Measurements from ENCODE around the gene FBXW11.
"Not testable (repeated sequence)": the region's sequence is repeated elsewhere in the genome, so short reads cannot be mapped to it uniquely, and the experiment has no call there.

Gene FBXW11

DNA sequence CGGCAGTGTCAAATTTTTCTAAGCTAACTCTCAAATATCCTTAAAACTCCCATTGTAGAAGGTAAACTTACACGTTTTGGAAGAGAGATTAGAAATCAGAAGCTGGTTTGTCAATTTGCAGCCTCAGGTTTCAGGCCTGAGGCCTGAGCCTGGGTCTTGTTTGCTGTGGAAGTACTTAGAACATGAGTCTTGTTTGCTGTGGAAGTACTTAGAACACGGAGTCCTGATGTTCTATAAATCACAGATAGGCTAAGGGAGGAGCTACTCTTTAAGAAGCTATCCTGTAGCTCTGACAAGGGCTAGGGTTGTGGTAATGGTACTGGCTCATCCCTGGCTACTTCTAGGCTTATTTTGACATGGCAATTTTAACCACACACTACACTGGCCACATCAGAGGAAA lies 97.8 kb downstream of the FBXW11 start:
- DNase-seq (ENCODE audit: low spot score): no peak

DNA sequence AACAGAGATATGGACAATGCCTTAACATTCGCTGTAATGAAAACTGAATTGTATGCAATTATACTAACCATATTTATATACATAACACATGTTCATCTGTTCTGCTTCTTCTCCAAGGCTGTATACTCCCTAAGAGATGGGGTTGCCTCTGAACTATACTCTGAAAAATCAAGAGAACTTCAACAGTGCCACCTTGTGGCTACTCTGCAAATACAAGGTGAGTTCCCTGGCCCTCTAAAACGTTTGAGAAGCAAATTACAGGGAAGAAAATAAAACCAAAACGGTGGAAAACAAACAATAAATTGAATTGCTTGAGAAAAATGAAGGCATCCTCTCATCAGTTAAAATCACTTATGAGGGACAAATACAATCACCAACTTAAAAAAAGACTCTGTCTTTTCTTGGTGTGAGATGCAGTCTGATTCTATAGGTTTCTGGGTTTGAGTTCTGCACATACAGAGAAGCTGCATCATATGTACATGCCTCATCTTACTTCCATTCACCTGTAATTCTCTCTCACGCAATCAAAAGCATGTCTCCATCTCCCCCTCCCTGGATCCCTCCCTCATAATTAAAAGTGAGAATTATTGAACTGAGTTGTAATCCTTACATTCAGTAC lies 98.6 kb downstream of the FBXW11 start:
- peak; percentile 17 for DNase-seq (ENCODE audit: low spot score)

DNA sequence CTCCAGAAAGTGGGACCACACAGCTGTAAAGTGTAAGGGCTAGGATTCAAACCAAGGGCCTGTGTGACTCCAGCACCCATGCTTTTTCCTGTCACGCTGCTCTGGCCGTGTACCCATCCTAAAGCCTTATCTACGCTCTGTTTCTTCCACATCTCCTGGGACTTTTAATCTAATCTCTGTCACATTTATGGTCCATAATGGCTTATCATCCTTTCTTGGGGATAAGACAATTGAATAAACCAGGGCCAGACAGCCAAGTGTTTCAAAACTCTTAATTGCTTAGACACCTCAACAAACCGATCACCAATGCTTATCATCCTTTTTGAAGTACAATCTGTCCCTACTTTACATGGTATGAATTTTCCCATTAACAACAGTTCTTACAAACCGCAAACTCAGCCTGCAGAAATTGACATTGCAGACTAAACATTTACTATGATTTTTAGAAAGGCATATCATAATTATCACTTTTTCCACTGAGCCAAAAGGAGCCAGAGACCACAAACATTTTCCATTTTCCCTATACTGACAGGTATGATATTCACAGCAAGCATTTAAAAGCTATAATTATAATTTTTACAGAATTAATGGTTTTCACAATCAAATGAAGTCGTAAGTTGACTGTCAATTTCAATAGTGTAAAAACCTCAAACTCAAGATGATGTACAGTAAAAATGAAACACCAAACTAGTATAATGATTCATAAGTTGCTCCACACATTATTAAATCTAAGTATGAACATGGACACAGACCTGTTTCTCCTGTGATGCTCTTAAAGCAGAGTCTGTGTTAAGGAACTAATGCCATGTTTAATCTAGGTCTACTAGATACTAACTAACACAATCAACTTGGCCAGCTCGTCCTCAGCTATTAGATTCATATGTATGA lies 99.5 kb downstream of the FBXW11 start:
- DNase-seq (ENCODE audit: low spot score): no peak

DNA sequence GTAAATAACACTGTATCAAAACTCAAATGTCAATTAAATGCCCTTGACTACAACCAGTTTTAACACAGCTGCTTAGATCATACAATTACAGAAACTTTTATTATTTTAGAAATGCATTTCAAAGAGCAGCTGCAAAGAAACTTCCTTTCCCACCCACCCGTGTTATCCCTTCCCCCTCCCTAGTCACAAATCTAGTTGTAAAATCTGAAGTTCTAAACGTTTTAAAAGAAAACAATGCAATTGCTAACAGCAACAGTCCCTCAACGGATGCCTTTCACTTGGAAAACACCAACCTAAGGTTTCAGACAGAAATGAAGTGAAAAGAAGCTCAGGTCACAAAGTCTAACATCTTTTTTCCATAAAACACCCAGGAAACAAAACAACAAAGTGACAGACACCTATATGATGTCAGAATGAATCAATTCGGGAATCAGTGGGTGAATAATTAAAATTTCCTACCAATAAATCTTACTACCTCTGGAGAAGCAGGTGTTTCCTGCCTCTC lies 100.3 kb downstream of the FBXW11 start:
- no peak for DNase-seq (ENCODE audit: low spot score)

DNA sequence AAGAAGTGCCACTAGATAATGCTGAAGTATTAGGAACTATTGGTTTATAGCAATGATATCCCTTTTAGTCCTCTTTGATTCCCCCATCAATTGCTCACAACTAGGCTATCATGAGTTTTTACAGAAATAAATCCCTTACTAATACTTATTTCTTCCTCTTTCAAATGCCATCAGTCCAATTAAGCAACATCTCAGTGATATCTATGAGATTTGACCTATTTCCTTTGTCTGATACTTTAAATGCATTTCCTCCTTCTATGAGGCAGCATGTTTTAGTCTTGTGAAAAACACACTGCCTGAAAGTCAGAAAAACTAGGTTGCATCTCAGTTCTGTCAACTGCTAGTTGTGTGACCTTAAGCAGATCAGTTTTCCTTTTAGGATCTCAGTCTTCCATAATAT lies 101.6 kb downstream of the FBXW11 start:
- DNase-seq (ENCODE audit: low spot score): no peak

DNA sequence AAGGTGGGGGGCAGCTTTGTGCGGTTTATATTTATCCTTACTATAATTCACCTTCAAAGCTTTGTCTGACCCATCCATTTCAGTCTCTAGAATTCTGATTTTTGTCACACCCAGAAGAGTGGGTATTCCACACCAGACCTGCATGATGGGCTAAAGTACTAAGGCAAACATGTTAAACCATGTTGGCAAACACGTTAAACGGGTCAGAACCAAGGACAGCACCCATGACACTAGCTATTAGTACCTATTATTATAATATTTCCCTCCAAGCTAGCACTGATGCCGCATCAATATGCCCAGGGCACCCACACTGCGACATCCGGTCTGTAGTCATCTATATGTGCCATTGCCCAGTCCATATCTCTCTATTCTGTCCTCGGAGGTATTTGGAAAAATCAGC lies 104.7 kb downstream of the FBXW11 start:
- no peak for DNase-seq (ENCODE audit: low spot score)

DNA sequence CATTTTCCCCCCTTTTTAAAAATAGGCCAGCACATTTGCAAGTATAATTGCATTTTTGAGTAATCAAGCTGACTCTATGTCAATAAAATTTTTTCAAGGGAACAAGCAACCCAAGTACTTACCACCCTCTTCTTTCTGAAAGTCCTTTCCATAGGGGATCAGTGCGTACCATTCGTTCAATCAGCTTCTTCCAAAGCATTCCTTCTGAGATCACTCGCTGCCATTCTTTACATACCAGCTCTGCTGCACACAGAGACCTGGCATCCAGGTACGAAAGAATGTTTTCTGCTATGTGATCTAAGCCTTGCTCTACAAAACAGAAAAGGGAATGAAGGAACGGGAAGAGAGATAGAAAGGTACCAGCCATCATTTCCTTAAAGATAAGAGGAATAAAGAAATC lies 106.6 kb downstream of the FBXW11 start:
- DNase-seq (ENCODE audit: low spot score): no peak

DNA sequence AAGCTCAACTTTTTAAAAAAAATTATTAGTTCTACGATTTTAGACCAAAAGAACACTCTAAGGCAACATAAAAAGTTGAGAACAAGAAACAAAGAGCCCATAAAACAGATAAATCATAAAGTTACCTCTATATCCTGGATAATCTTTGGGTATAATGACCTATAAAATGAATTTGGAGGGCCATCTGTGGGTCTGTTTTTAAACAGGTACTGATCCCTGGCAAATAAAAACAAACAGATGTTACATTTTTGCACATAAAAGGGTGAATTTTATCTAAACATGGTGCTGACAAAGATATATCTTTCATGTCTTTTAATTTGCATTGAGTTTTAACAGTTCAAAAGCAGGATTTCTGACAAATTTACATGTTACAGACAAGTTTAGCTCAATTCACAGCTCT lies 107.6 kb downstream of the FBXW11 start:
- DNase-seq (ENCODE audit: low spot score): no peak

DNA sequence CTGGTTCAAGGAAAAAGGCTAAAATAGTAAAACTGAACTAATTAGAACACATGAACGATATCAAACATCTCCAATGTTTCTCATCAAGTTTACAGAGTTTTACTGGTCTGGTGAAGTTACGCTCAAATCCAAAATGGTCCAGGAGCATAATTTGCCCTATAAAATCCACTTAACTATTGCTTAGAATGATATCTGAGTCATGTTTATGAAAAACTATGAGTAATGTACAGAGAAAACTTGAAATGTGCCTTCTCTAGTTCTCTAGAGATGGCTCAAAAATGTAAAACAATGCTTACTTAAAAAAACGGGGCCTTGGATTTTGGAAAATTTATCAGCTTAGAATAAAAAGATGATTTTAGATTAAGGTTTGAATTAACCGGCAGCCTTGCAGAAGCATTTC lies 108.1 kb downstream of the FBXW11 start:
- no peak for DNase-seq (ENCODE audit: low spot score)

DNA sequence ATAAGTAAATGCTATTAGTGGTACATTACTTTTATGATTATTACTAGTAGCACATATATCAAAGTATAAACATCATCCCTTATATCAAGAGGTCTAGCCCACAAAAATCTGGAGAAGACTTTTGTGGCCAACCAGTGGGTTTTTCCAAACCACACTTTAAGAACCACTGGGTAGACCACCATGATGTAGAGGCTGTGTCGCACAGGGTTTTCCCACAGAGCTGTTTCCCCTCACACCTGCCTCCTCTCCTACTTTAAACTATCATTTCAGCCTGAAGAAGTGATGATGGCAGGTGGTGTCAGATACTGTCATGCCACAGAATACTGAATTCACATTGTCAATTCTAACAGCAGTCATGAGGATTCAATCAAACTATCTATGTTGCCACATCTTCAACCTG lies 109.2 kb downstream of the FBXW11 start:
- no peak for DNase-seq (ENCODE audit: low spot score)

DNA sequence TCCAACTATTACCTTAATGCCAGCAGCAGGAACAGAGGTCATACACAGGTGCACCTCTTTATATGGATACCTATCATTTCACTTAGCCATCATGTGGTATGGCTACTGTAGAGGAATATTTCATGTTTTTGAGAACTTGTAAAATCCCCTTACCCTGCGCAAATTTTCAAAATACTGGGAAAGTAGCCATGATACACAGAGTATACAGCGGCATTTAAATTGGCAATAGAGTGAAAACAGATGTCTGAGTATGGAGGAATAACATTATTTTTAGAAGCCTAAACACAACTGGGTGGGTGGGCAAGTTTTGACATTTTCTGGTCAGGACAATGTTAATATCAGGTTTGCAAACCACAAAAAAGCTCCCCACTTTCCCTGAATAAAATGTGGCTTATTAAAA lies 111.4 kb downstream of the FBXW11 start:
- no peak for DNase-seq (ENCODE audit: low spot score)

DNA sequence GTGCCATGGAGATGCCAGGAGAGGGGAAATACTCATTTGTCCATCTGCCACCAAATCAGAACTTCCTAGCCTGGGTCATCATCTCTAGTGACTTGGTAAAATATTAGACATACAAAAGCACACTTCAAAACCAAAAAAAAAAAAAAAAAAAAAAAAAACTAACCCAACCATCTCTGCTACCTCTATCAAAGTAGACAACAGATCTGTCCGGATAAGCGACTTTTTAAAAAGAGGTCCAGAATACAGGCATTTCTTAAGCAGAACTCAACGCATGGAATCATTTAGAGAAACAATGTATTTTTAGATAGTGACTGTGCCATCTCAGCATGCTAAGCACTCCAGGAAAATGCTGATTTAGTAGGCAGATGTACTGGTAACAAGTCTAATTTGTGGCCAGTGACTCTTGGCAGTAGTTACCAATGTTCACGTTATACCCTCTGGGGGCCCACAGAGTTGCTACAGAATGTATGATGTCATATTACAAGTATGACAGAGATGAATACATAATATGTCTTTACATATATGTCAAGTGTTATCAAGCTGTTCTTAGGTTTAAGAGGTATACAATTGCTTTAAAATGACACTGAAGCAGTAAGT lies 113.0 kb downstream of the FBXW11 start:
- peak; percentile 13 for DNase-seq (ENCODE audit: low spot score)

DNA sequence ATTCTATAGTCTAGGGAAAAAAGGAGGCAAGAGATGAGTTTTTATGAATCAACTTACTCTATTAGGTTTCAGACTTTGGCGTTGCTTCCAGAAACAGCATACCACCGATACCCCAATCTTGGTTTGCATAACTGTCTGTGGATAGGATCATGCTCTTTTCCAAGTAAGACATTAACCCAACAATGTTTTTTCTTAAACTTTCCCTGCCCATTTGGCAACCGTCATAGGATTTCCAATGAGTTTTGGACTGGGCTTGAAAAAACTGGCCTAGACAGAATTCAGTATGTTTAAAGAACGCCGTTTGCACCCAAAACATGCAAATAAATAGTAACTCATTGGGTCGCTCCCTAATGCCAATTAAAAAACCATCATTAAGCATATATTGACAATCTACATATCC lies 114.8 kb downstream of the FBXW11 start:
- no peak for DNase-seq (ENCODE audit: low spot score)

DNA sequence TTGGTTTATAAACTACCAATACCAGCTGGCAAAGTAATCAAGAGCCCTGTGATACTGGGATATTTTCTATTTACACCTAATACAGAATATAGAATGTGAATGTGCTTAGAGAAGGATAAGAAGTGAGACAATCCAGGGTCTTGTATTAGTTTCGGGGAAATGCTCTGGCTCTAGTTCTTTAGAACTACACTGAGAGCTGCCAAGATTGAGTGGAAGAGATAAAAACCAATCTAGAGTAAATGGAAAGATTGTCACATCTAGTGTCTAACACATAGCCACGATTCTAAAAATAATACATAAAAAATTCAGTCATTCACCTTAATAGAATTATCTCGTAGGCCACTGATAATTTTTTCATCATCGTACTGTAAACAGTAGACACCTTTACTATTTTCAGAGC lies 115.3 kb downstream of the FBXW11 start:
- no peak for DNase-seq (ENCODE audit: low spot score)

DNA sequence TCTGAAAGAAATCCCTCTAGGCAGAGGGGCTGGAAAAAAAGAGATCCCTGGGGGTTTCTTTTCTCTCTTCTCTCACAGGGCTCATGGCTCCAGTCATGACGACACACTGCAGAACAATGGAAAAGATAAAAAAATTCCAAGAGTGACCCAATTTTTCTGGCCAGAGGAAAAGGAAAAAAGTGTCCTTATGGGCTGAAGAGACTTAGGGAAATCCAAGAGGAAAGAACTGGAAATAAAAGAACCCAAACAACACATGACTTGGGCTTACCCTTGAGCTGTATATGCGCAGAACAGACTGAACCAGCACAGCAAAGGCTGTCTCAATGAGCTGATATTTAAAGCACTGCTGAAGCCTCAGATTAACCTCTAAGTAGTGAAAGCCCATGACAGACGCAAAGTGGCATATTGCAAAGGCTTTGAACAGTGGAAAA lies 118.4 kb downstream of the FBXW11 start:
- DNase-seq (ENCODE audit: low spot score): no peak

DNA sequence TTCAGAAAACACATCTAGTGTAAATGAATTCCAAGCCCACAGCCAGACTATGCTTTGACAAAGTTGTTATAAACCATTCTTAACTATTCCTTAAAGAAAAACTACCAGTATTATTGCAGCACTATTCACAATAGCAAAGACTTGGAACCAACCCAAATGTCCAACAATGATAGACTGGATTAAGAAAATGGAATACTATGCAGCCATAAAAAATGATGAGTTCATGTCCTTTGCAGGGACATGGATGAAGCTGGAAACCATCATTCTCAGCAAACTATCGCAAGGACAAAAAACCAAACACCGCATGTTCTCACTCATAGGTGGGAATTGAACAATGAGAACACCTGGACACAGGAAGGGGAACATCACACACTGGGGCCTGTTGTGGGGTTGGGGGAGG lies 120.4 kb downstream of the FBXW11 start:
- not testable (repeated sequence) for DNase-seq (ENCODE audit: low spot score)

DNA sequence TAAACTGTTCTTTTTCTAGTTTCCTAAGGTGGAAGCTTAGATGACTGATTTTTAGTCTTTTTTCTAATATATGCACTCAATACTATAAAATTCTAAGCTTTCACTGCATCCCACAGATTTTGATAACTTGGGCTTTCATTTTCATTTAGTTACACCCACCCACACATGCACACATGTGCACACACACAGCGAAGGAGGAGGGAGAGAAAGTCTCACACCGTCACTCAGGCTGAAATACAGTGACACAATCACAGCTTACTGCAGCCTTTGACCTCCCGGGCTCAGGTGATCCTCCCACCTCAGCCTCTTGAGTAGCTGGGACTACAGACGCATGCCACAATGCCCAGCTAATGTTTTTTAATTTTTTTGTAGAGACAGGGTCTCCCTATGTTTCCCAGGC lies 124.3 kb downstream of the FBXW11 start:
- DNase-seq (ENCODE audit: low spot score): no peak

DNA sequence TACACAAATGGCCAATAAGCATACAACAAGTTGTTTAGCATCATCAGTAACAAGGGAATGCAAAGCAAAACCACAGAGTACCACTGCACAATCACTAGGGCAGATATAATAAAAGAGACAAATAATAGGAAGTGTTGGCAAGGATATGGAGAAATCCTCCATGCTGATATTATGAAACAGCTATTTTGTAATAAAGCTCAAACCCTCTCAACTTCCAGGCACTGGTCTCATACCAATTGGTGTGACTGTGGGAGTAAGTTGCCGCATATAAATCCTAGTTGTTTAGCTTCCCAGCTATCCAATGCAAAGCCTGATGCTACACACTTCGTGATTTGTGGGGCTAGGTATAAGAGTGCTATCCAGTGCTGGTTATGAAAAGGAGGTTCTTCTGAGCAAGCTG lies 132.2 kb downstream of the FBXW11 start:
- no peak for DNase-seq (ENCODE audit: low spot score)

DNA sequence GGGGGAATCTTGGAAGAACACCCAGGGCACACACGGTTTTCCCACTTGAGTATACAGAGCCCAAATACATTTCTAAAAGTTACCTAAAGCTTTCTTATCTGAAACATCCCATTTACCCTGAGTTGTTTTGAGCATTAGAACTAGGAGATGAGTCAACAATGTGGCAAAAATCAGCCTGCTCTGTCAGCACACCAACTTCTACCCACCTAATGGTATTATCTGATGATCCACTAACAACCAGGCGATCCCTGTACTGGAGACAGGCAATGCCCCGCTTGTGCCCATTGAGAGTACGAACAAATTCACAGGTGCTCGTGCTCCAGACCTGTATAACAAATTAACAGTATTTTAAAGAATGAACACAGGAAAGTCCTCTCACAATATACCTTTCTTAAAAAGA lies 133.8 kb downstream of the FBXW11 start:
- no peak for DNase-seq (ENCODE audit: low spot score)

DNA sequence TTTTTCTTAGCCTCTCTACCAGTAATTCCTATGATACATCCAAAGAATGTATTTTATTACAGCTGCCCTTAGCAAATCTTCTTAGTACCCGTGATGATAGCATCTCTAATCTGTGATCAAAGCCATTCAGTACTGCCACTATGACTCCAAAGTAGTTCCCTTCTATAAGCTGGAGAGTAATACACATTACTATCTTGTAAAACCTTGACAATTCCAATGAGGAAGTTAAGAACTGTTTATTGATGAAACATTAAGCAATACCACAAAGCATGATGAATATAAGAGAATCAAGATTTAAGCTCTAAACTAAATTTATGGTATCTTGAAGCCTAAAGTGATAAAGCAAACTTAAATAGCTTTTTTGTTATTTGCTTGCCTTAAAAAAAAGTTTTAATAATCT lies 134.7 kb downstream of the FBXW11 start:
- DNase-seq (ENCODE audit: low spot score): no peak

DNA sequence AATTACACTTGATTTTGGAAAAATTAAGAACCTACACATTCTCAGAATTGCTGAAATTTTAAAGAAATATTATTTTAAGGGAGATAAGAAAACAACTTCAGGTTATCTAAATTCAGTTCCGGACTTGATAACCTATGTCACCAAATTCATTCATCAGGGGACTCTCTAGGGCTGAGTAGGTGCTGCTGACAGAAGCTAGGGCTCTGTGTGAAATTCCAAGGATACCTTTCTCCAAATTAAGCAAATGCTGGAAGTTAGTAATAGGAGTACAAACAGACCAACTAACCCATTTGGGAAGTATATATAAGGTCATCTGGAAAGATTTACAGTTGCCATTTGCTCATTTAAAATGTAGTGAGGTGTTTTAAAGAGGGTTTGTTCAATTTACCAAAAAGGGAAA lies 136.5 kb downstream of the FBXW11 start:
- no peak for DNase-seq (ENCODE audit: low spot score)

DNA sequence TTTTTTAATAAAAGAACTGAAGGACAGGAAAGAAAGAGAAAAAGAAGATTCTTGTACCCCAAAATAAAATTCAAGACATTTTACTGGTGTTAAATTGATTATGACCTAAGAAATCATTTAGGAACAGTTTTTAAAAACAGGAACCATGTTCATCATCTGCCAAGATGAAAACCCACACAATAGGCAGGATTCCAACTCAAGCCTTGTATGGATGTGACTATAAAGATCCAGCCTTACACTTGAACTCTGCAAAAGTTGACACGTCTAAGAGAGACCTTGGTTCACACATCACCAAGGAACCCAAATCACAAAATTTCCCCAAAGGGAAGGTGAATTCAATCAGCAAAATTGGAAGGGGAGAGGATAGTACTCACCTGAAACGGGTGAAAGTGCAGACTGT lies 138.2 kb downstream of the FBXW11 start:
- no peak for DNase-seq (ENCODE audit: low spot score)

DNA sequence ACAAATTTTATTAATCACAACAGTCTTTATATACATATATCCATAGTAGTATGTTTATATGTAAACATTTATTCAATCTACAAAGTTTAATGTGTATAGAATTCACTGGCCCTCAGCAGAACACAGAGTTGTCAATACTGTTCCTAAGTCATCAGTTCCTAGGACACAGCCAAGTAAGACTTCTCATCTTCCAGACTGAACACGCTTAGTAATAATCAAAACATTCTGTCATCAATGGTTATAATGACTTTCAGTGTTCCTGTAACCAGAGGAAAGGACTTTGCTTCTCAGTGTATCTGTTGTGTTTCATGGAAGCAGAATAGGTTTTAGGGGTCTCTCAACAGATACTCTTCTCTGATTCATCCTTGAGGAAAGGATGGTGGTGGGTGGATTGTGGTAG lies 138.7 kb downstream of the FBXW11 start:
- DNase-seq (ENCODE audit: low spot score): no peak
